D341Med (cell line): ENCODE measurements around the gene SENP8.
A peak's percentile ranks its signal among the peaks of the same experiment; 100 is the strongest.

Experiments
- DNase-seq: peaks from one replicate; pipeline ENCODE4 v3.0.0; 2012; ENCODE audit warnings: low spot score

Gene SENP8

GRCh38 chr15:72175186-72176044, 57.2 kb downstream of the SENP8 start:
- DNase-seq: peak; percentile 26

- DNase-seq: no peak
These were observed 58.0 kb downstream of the SENP8 start for GRCh38 chr15:72176159-72176558.

GRCh38 chr15:72176743-72177142, 58.5 kb downstream of the SENP8 start:
- DNase-seq: no peak

- no peak for DNase-seq
These were observed 60.9 kb downstream of the SENP8 start for GRCh38 chr15:72178976-72179585.

GRCh38 chr15:72179950-72180581, 61.9 kb downstream of the SENP8 start:
- DNase-seq: peak; percentile 59

- no peak for DNase-seq
These were observed 62.6 kb downstream of the SENP8 start for GRCh38 chr15:72180761-72181324.

GRCh38 chr15:72182244-72182643, 64.0 kb downstream of the SENP8 start:
- DNase-seq: no peak

GRCh38 chr15:72182673-72183072, 64.5 kb downstream of the SENP8 start:
- DNase-seq: no peak

- no peak for DNase-seq
These were observed 65.6 kb downstream of the SENP8 start for GRCh38 chr15:72183781-72184164.

GRCh38 chr15:72184165-72184811, 66.1 kb downstream of the SENP8 start:
- no peak for DNase-seq

GRCh38 chr15:72189250-72189902, 71.2 kb downstream of the SENP8 start:
- no peak for DNase-seq

GRCh38 chr15:72192416-72192815, 74.2 kb downstream of the SENP8 start:
- no peak for DNase-seq
